ENCODE data around the gene HSD11B2.
A peak's percentile ranks its signal among the peaks of the same experiment; 100 is the strongest.

GRCh38 chr16:67397812-67398545, 32.9 kb upstream of the HSD11B2 start:
- TF ChIP-seq CTCF (conservative IDR thresholded peaks at IDR 0.05 in 1 of 2, IDR thresholded peaks at IDR 0.05 in 1 of 2; ENCODE audit: extremely low read depth in 1 of 2, insufficient read depth in 1 of 2, low read depth in 1 of 2, low read length in 2 of 2): peak; percentile 43 to 65
- no peak for TF ChIP-seq EZH2 (IDR thresholded peaks at IDR 0.05; ENCODE audit: borderline replicate concordance, low read length)

All from mammary epithelial cell (primary cell).